Subcutaneous adipose tissue (tissue), 4 donors: ENCODE results near the gene TEX261. TPM values are rescaled to one million over a fixed set of nuclear protein-coding genes. Genes with fewer than 3 reads are reported as not detected.

ENCODE experiments used
- total RNA-seq, 4 donors: library from RNA; depleted of rRNA; stranded (reverse); fragments of >200 nt; gene quantifications; one replicate each; pipeline ENCODE4 v1.1.0, GENCODE V29; 2016
- TF ChIP-seq, protein P1 (sequence below): fragments of 450-650 bp; IDR thresholded peaks from one replicate; pipeline ENCODE4 v1.5.1; 2016; ENCODE audit warnings: low read depth, mild to moderate bottlenecking, control low read depth, antibody characterized with exemption, moderate library complexity

TEX261 gene
- total RNA-seq, 4 donors from 2014 or later, result 29.5 to 49.9 (median 33.4) TPM

DNA sequence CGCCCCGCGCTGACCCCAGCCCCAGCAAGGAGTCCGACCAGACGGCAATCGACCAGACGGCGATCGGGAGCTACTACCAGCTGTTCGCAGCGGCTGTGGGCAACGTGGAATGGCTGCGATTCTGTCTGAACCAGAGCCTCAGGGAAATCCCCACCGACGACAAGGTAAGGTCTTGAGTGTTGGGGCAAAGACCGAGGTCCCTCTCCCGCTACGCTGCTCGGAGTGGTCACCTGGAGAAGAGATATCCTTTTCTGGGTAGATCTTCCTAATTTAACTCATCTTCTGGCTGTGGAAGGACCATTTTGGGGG lies 15.5 kb downstream of the TEX261 start:
- TF ChIP-seq, protein P1, sequence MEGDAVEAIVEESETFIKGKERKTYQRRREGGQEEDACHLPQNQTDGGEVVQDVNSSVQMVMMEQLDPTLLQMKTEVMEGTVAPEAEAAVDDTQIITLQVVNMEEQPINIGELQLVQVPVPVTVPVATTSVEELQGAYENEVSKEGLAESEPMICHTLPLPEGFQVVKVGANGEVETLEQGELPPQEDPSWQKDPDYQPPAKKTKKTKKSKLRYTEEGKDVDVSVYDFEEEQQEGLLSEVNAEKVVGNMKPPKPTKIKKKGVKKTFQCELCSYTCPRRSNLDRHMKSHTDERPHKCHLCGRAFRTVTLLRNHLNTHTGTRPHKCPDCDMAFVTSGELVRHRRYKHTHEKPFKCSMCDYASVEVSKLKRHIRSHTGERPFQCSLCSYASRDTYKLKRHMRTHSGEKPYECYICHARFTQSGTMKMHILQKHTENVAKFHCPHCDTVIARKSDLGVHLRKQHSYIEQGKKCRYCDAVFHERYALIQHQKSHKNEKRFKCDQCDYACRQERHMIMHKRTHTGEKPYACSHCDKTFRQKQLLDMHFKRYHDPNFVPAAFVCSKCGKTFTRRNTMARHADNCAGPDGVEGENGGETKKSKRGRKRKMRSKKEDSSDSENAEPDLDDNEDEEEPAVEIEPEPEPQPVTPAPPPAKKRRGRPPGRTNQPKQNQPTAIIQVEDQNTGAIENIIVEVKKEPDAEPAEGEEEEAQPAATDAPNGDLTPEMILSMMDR, result no peak

DNA sequence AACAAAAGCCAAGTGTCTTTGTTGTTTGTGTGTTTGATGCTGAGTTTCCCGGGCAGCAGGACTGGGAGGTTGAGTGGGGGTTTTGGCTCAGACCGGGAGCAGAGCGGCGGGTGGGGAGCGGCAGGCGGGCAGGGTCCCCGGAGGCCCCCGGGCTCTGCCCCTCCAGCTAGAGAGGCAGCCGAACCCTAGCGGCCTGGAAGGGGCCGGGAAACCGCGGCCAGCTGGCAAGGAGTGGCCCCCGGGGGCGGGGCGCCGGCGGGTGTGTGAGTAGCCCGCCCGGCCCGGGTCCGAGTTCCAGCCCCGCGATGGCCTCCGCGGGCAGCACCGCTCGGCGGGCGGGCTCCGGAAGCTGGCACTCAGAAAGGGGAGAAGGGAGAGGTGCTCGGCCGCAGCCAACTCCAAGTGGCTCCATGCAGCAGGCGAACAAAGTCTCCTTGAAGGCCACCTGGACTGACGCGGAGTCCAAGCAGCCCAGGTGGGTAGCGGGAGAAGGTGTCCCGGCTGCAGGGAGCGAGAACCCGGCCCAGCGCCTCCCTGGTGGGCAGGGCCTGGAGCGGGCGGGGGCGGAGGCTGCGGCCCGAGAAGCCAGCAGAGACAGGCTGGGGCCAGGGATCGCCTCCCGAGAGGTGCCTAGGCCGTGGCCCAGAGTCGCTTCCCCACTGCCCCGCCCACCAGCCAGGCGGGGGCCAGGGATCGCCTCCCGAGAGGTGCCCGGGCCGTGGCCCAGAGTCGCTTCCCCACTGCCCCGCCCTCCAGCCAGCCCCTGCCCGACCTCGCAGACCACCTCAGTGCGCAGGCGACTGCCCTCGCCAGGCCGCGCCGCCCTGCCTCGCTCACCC lies 16.1 kb downstream of the TEX261 start, which contains the start of gene ANKRD53:
Gene ANKRD53, plus strand, starts transcription at position 290 of the 839 bp plus-strand sequence. Its CDS starts 16 bp downstream, at position 306.
- TF ChIP-seq, protein P1, result no peak

DNA sequence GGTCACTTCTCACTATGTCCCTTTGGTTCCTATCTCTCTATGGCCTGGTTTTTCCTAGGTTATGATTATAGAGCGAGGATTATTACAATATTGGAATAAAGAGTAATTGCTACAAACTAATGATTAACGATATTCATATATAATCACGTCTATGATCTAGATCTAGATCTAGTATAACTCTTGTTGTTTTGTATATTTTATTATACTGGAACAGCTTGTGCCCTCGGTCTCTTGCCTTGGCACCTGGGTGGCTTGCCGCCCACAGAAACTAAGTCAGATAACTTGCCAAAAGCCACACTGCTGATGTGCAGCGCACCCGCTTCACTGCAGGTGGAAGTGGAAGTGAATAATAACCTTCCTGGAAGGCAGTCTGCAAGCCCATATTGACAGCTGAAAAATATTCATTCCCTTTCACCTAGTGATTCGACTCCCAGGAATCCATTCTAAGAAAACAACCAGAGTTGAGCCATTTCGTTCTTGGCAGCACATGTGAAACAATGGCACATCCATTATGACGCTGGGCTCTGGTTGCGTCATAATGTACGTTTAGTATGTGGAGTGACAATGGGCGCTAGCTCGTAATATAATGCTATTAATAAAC lies 17.0 kb downstream of the TEX261 start:
- TF ChIP-seq, protein P1, result no peak

DNA sequence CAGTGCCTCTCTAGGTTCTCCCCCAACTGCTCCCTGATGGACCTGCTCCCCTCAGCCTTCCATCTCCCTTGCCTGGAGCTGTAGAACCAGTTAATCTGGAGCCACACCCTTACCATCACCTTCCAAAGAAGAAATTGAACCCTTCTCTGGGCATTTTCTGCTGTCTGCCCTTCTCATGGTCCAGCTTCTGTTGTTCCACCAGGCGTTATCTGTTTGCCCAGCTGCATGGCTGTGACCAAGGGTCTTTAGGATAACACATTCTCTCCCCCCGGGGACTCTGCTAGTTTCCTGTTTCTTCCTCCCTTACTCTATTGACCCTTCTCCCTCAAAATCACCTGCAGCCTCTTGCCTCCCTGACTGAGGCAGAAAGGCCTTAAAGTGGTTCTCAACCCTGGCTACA lies 19.4 kb downstream of the TEX261 start:
- TF ChIP-seq, protein P1, result no peak

DNA sequence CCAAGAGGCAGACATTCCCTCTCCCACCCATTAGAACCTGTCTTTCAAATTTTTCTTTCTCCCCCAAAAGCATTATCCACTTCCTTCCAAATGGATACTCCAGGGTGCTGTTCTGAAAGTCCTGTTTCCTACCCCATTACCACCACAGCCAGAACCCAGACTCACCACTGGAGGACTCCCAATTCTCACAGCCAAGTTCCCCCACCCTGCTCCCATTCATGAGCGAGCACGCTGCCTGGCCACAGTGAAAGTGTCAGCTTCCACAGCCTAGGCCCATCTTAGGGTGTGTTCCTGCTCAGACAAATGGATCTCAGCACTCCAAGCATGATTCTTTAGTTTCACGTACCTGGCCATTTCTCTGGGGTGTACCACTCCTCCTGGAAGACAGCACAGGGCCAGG lies 20.1 kb downstream of the TEX261 start:
- TF ChIP-seq, protein P1, result no peak

DNA sequence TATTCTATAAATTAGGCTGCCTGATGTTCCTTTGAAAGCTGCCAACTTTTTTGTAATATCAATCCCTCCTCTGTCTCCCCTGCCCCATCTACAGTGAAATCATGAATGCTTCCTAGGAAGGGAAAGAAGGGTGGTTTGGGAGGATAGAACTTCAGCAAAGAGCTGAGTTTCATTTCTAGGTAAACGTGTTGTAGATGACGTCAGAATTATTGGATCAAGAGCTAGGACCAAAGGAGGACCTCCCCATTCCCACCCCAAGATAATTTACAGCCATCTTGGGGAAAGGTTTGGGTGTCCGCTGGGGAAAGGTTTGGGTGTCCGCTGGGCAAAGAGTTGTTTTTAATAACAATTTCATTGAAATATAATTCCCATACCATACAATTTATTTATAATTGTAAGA lies 27.5 kb downstream of the TEX261 start:
- TF ChIP-seq, protein P1, result no peak

DNA sequence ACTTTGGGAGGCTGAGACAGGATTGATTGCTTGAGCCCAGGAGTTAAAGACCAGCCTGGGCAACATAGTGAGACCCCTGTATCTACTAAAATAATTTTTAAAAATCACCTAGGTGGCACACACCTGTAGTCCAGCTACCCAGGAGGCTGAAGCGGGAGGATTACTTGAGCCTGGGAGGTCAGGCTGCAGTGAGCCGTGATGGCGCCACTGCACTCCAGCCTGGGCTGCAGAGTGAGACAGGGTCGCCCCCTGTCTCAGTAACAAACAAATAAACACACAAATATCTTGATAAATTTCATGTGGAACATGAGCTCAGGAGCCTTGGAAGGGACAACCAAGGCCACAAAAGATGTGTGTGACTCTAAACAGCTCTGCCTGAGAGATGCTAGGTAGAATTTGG lies 28.0 kb downstream of the TEX261 start:
- TF ChIP-seq, protein P1, result no peak
